HG03460 (cell line): ENCODE results near the gene INHBC.
"Not testable (repeated sequence)": the region's sequence is repeated elsewhere in the genome, so short reads cannot be mapped to it uniquely, and the experiment has no call there.

ENCODE experiments used
- ATAC-seq: cut with Tn5 transposase; IDR thresholded peaks from one replicate; pipeline ENCODE4 v1.9.1; 2021; ENCODE audit not compliant: unreplicated experiment

Gene INHBC

DNA sequence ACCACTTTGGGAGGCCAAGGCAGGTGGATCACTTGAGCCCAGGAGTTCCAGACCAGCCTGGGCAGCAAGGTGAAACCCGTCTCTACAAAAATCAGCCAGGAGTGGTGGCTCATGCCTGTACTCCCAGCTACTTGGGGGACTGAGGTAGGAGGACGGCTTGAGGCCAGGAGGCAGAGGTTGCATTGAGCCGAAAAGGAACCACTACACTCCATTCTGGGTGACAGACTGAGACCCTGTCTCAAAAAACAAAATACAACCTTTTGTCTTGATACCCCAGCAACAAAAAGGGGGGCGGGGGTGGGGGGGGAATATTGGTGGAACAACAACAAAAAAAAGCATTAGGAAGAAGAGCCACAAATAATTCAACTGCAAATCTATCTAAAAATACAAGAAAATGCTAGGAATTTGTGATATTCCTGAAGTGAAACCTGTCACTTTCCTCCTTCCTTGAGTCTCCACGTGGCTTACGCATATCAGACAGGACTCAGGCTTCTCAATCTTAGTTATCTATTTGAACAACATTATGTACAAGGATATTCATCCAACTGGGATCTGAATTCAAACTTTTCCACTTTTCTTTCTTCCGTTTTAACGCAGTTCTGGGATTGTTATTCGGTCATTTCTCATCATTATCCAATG is 5.0 kb upstream of the INHBC start:
- no peak for ATAC-seq

DNA sequence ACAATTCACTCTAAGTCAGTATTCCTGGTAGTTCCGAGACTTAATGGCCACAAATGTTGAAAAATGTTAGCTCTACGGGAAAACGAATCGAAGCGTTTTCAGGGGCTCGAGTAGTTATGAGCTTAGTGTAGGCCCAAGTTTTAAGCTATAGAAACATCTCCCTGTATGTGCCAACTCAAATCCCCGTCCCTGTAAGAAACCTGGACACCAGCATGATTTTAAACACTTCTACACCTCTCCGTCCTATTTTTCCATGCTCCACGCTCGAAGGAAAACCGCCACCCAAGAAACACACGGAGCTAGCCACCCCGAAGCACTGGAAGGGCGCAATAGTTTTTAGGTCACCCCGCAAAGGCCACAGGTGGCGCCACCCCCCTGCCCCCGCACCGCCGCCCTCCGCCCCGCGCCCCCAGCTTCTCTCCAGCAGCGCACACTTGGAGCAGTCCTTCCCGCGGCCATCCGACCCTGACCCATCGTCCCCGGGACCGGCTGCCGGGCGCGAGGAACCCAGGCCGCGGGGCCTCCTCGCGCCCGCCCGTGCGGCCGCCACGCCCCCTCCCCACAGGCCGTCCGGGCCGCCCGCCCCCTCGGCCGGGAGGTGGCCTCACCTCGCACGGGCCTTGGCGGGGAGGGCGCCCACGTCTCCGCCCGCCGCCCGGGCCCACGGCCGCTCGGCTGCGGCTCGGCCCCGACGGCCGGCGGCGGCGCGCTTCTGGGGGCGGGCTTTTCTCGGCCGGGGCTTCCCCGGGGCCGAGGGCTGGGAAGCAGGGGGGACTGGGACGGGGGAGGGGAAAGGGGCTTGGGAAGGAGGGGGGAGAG is 4.3 kb upstream of the INHBC start:
- ATAC-seq: peak; percentile 41

DNA sequence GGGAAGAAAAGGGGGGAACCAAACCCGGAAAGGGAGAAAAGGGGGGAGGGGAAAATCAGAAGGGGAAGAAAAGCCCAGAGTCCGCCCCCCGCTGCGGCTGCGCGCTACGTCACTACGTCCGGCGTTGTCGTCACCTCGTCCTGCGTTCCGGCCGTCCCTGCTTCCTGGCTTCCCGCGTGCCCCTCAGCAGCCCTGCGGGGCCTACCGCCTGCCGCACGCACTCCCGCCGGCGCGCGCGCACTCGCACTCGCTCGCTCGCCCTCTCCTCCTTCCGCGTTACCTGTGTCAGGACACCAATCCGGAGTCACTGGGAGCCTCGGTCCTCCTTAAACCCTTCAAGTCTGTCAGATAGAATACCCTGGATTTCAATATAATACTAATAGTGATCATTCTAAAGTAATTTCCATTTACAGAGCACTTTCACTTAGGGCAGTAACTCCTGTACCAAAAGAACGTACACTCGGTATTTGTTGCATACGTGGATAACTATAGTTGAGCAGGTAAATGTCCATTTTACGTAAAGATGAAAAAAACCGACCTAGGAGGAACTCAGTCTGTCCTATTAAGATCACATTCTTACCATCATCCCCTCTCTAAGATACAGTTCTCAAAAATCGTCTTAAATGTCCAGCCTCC is 3.5 kb upstream of the INHBC start, which contains the start of gene R3HDM2:
R3HDM2 (minus strand) TSS at position 113 of the 636 bp plus-strand sequence. CDS start 120,615 bp downstream, outside the sequence.
- peak; percentile 95 for ATAC-seq

- ATAC-seq: no peak
Measured at GRCh38 chr12:57431654-57432188, 2.9 kb upstream of the INHBC start.

- ATAC-seq: no peak
Measured at GRCh38 chr12:57433370-57433769, 1.2 kb upstream of the INHBC start.

DNA sequence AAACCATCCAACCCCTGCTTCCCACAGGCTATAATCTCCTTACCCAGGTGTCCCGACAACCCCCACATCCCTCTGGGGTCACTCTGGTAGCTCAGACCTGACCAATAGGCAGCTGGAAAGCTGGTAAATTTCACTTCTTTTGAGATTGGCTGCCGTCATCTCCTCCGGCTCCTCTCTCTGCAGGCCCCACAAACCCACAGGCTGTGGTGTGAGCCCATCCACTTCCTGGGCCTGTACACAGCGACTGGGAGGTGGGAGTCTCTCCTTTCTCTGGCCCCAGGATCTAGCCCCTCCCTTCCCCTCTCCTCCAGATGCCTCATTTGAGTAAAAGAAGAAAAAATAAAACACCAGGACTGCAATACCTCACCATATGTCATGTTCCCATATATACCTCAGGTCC is 709 bp downstream of the INHBC start:
- ATAC-seq: no peak

GRCh38 chr12:57438400-57438799 is 3.8 kb downstream of the INHBC start:
- ATAC-seq: no peak

- ATAC-seq: no peak
Measured at GRCh38 chr12:57439762-57440266, 5.2 kb downstream of the INHBC start.

- ATAC-seq: not testable (repeated sequence)
Measured at GRCh38 chr12:57441393-57441792, 6.8 kb downstream of the INHBC start.

DNA sequence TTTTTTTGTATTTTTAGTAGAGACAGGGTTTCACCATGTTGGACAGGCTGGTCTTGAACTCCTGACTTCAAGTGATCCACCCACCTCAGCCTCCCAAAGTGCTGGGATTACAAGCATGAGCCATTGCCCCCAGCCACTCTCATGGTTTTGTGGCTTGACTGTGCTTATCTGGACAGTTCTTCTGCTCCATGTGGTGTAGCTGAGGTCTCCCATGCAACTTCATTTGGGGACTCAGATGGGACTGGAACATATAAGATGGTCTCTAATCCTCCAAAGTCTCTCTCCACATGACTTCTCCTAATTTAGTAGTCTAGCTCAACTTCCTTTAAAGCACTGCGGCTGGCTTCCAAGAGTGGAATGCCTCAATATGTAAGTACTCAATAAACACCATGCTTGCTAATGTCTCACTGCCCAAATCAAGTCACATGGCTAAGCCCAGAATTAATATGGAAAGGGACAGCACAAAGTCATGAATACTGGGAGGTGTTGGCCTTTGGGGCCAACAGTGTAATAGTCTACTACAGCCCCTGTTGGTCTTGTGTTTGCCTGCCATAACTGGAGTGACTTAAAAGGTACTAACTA is 7.4 kb downstream of the INHBC start:
- ATAC-seq: no peak

DNA sequence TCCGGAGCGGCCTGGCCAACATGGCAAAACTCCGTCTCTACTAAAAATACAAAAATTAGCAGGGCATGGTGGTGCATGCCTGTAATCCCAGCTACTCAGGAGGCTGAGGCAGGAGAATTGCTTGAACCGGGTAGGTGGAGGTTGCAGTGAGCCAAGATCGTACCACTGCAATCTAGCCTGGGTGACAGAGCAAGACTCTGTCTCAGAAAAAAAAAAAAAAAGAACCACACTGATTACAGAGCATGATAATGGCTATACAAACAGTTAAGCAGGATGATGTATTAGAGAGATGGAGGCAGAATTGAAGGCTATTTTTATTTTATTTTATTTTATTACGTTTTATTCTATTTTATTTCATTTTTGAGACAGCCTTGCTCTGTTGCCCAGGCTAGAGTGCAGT is 9.8 kb downstream of the INHBC start:
- ATAC-seq: not testable (repeated sequence)

- no peak for ATAC-seq
Measured at GRCh38 chr12:57444744-57445143, 10.2 kb downstream of the INHBC start.

GRCh38 chr12:57446292-57446960 is 11.8 kb downstream of the INHBC start:
- ATAC-seq: no peak

- no peak for ATAC-seq
Measured at GRCh38 chr12:57448669-57449068, 14.1 kb downstream of the INHBC start.

GRCh38 chr12:57449375-57449774 is 14.8 kb downstream of the INHBC start:
- ATAC-seq: no peak

- ATAC-seq: no peak
Measured at GRCh38 chr12:57450057-57450456, 15.5 kb downstream of the INHBC start.

GRCh38 chr12:57451233-57451778 is 16.7 kb downstream of the INHBC start:
- ATAC-seq: no peak

- ATAC-seq: no peak
Measured at GRCh38 chr12:57452181-57452936, 17.8 kb downstream of the INHBC start.

GRCh38 chr12:57452937-57453509 is 18.4 kb downstream of the INHBC start:
- ATAC-seq: no peak
